Keratinocyte (primary cell): ENCODE results near the gene DBF4B.

Experiments
- CTCF ChIP-seq, 3 experiments: IDR thresholded peaks in 1 of 3; conservative IDR thresholded peaks in 1 of 3; optimal IDR thresholded peaks in 1 of 3; 2 replicates in 2 of 3; 3 replicates in 1 of 3; pipeline versions ENCODE3 to v1.5.1; 2011; ENCODE audit warnings: low read length in 3 of 3, mild to moderate bottlenecking in 3 of 3, moderate library complexity in 2 of 3, control low read depth in 1 of 3, inconsistent platforms in 1 of 3; ENCODE audit not compliant: insufficient read depth in 2 of 3; ENCODE audit errors: extremely low read depth in 1 of 3
- EZH2 ChIP-seq: IDR thresholded peaks from one replicate; pipeline ENCODE4 v1.6.1; 2012; ENCODE audit warnings: inconsistent platforms, mild to moderate bottlenecking, low read length, moderate library complexity

- TF ChIP-seq CTCF (optimal IDR thresholded peaks at IDR 0.05 in 1 of 3, IDR thresholded peaks at IDR 0.05 in 1 of 3, conservative IDR thresholded peaks at IDR 0.05 in 1 of 3; ENCODE audit: extremely low read depth in 1 of 3, insufficient read depth in 2 of 3, low read length in 3 of 3) (no peak), EZH2 (peak; percentile 71)
Measured at GRCh38 chr17:44759086-44759915, 50.8 kb downstream of the DBF4B start.
